ENCODE measurements around the gene IQCC. TPM values are rescaled to one million over a fixed set of nuclear protein-coding genes. Genes with fewer than 3 reads are reported as not detected.

Gene IQCC
- total and polyA plus RNA-seq, 2 experiments from 2014 or later = 1.5 TPM

DNA sequence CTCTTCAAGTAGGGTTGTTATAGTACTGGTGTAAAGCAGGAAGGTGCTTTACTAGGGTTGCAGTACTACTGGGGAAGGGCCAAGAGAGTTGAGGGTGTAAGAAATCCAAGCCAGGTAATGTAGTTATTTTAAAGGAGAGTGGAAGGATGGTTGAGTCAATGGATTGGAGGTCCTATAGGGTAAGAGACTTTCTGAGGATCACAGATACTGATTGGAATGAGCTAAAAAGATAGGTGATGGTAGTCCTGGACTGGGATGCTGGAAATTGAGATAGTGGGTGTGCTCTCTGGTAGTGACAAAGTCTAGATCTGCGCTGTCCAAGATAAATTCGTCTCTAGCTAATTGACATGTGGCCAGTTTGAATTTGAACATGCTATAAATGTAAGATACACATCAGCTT is 19.0 kb upstream of the IQCC start:
- Histone ChIP-seq H3K4me1 (ENCODE audit: insufficient read depth) (peaks cover 15% of the 10 kb centered on the region), H3K27me3 (no peaks in the 10 kb centered on the region), H3K9me3 (ENCODE audit: low read depth) (no peaks in the 10 kb centered on the region), H3K4me2 (no peak overlapping the region), H2AFZ (no peak overlapping the region), H3K4me3 (no peak overlapping the region), H4K20me1 (ENCODE audit: insufficient read depth, poor library complexity, severe bottlenecking) (peaks cover 41% of the 10 kb centered on the region), H3K36me3 (replicated peaks; ENCODE audit: insufficient read depth, low read depth) (peaks cover 4% of the 10 kb centered on the region), H3K9me2 (replicated peaks; ENCODE audit: insufficient read depth) (no peaks in the 10 kb centered on the region), H3K79me2 (peaks cover 61% of the 10 kb centered on the region), H3K27ac (no peak overlapping the region)
- DNase-seq (ENCODE audit: low spot score) = no peak
- TF ChIP-seq, protein P1, sequence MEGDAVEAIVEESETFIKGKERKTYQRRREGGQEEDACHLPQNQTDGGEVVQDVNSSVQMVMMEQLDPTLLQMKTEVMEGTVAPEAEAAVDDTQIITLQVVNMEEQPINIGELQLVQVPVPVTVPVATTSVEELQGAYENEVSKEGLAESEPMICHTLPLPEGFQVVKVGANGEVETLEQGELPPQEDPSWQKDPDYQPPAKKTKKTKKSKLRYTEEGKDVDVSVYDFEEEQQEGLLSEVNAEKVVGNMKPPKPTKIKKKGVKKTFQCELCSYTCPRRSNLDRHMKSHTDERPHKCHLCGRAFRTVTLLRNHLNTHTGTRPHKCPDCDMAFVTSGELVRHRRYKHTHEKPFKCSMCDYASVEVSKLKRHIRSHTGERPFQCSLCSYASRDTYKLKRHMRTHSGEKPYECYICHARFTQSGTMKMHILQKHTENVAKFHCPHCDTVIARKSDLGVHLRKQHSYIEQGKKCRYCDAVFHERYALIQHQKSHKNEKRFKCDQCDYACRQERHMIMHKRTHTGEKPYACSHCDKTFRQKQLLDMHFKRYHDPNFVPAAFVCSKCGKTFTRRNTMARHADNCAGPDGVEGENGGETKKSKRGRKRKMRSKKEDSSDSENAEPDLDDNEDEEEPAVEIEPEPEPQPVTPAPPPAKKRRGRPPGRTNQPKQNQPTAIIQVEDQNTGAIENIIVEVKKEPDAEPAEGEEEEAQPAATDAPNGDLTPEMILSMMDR (IDR thresholded peaks at IDR 0.05; ENCODE audit: poor library complexity) = no peak
- TF ChIP-seq EZH2 (IDR thresholded peaks at IDR 0.05; ENCODE audit: borderline replicate concordance) = no peak
- TF ChIP-seq EZH2phosphoT487 (IDR thresholded peaks at IDR 0.05; ENCODE audit: low read depth, severe bottlenecking, unreplicated experiment) = no peak
- WGBS (ENCODE audit: low lambda C conversion rate, missing lambda C conversion rate) = 92% methylated on average over 2 of the region's 2 CpGs

DNA sequence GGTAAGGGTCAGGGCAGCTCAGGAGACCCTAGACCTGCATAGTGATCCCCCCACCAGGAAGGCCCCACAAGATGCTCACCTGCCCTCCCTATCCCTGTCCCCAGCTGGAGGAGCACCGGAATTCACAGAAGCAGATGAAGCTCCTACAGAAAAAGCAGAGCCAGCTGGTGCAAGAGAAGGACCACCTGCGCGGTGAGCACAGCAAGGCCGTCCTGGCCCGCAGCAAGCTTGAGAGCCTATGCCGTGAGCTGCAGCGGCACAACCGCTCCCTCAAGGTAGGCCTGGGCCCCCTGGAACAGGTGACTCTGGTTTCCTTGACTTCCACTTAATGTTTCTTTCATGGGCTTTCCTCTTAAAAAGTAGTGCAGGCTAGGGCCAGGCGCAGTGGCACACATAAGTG is 17.6 kb upstream of the IQCC start:
- Histone ChIP-seq H4K20me1 (ENCODE audit: insufficient read depth, poor library complexity, severe bottlenecking) (peaks cover 27% of the 10 kb centered on the region), H3K9me3 (ENCODE audit: low read depth) (no peaks in the 10 kb centered on the region), H3K4me2 (no peak overlapping the region), H3K9me2 (replicated peaks; ENCODE audit: insufficient read depth) (no peaks in the 10 kb centered on the region), H3K36me3 (replicated peaks; ENCODE audit: insufficient read depth, low read depth) (no peaks in the 10 kb centered on the region), H3K4me1 (ENCODE audit: insufficient read depth) (peaks cover 8% of the 10 kb centered on the region), H3K27ac (no peak overlapping the region), H3K4me3 (no peak overlapping the region), H3K79me2 (peaks cover 47% of the 10 kb centered on the region), H3K27me3 (no peaks in the 10 kb centered on the region), H2AFZ (no peak overlapping the region)
- 100% methylated on average over 9 of the region's 9 CpGs for WGBS (ENCODE audit: low lambda C conversion rate, missing lambda C conversion rate)
- TF ChIP-seq EZH2 (IDR thresholded peaks at IDR 0.05; ENCODE audit: borderline replicate concordance) (no peak), EZH2phosphoT487 (IDR thresholded peaks at IDR 0.05; ENCODE audit: low read depth, severe bottlenecking, unreplicated experiment) (no peak)
- TF ChIP-seq, protein P1 (IDR thresholded peaks at IDR 0.05; ENCODE audit: poor library complexity) = no peak
- no peak for DNase-seq (ENCODE audit: low spot score)

DNA sequence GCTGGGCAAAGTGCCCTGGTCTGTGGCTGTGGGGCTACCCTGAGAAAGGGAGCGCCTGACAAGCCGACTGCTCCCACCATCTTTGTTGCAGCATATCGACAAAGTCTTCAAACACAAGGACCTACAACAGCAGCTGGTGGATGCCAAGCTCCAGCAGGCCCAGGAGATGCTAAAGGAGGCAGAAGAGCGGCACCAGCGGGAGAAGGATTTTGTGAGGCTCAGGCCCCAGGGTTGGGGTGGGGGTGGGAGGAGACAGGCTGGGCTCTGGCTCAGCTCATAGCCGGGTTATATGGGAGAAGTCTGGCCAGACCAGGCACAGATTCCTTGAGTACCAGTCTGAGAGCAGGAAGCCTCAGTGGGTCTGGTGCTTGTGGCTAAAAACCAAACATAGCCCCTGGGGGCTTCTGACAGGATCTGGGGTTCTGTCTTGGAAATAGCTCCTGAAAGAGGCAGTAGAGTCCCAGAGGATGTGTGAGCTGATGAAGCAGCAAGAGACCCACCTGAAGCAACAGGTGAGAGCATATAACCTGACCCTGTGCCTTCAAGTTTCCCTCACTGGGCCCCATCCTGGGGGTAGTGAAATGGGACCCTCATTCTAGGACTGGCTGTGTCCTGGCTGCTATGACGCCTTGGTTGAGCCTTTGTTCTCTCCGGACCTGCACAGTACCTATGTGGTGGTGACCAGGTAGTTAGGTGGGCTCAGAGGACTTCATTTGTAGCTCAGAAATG is 13.1 kb upstream of the IQCC start:
- no peaks in the 10 kb centered on the region for H3K4me1 ChIP-seq (ENCODE audit: insufficient read depth)
- 96% methylated on average over 8 of the region's 8 CpGs for WGBS (ENCODE audit: low lambda C conversion rate, missing lambda C conversion rate)
- H4K20me1 ChIP-seq (ENCODE audit: insufficient read depth, poor library complexity, severe bottlenecking) = peaks cover 4% of the 10 kb centered on the region
- H3K9me3 ChIP-seq (ENCODE audit: low read depth) = no peaks in the 10 kb centered on the region
- H2AFZ ChIP-seq = no peak overlapping the region
- H3K27me3 ChIP-seq = no peaks in the 10 kb centered on the region
- DNase-seq (ENCODE audit: low spot score) = no peak
- TF ChIP-seq, protein P1 (IDR thresholded peaks at IDR 0.05; ENCODE audit: poor library complexity) = no peak
- TF ChIP-seq EZH2 (IDR thresholded peaks at IDR 0.05; ENCODE audit: borderline replicate concordance) = no peak
- peaks cover 4% of the 10 kb centered on the region for H3K79me2 ChIP-seq
- H3K36me3 ChIP-seq (replicated peaks; ENCODE audit: insufficient read depth, low read depth) = no peaks in the 10 kb centered on the region
- no peak overlapping the region for H3K27ac ChIP-seq
- no peaks in the 10 kb centered on the region for H3K9me2 ChIP-seq (replicated peaks; ENCODE audit: insufficient read depth)
- H3K4me2 ChIP-seq = no peak overlapping the region
- H3K4me3 ChIP-seq = no peak overlapping the region

Data from hepatocyte (in vitro differentiated cells).